Liver (tissue), 9 donors: ENCODE measurements around the gene TRMT13. TPM values are rescaled to one million over a fixed set of nuclear protein-coding genes. Genes with fewer than 3 reads are reported as not detected.
A peak's percentile ranks its signal among the peaks of the same experiment; 100 is the strongest.

Experiments
- DNase-seq: peaks from one replicate; pipeline ENCODE4 v3.0.0-alpha.2; 2017; ENCODE audit warnings: low spot score
- H3K27ac ChIP-seq, 2 donors: one replicate each; pipeline ENCODE4 v1.7.0; 2013; ENCODE audit warnings: inconsistent platforms in 2 of 2, low read length in 2 of 2, control low read depth in 1 of 2, low read depth in 1 of 2, mild to moderate bottlenecking in 1 of 2
- H3K27me3 ChIP-seq, 4 donors: one replicate each; pipeline versions ENCODE4 v1.6.1 to v1.7.0; 2013; ENCODE audit warnings: low read length in 3 of 4, inconsistent platforms in 1 of 4, mild to moderate bottlenecking in 1 of 4, moderate library complexity in 1 of 4; ENCODE audit not compliant: control insufficient read depth in 4 of 4, insufficient read depth in 4 of 4
- H3K36me3 ChIP-seq, 4 donors: one replicate each; pipeline versions ENCODE4 v1.6.1 to v1.7.0; 2013; ENCODE audit warnings: low read length in 3 of 4, mild to moderate bottlenecking in 3 of 4, low read depth in 1 of 4, moderate library complexity in 1 of 4; ENCODE audit not compliant: control insufficient read depth in 4 of 4, insufficient read depth in 3 of 4
- H3K4me1 ChIP-seq, 4 donors: one replicate each; pipeline versions ENCODE4 v1.6.1 to v1.7.0; 2013; ENCODE audit warnings: low read length in 3 of 4, mild to moderate bottlenecking in 3 of 4, moderate library complexity in 1 of 4; ENCODE audit not compliant: control insufficient read depth in 4 of 4, insufficient read depth in 4 of 4
- H3K4me3 ChIP-seq, 3 donors: one replicate each; pipeline versions ENCODE4 v1.6.1 to v1.7.0; 2013; ENCODE audit warnings: low read length in 3 of 3, control low read depth in 1 of 3, low read depth in 1 of 3, mild to moderate bottlenecking in 1 of 3
- H3K9ac ChIP-seq, 2 donors: one replicate each; pipeline ENCODE4 v1.7.0; 2013; ENCODE audit warnings: low read length in 2 of 2, mild to moderate bottlenecking in 2 of 2, moderate library complexity in 2 of 2, control low read depth in 1 of 2, low read depth in 1 of 2
- H3K9me3 ChIP-seq, 4 donors: one replicate each; pipeline versions ENCODE4 v1.6.1 to v1.7.0; 2013; ENCODE audit warnings: low read length in 3 of 4; ENCODE audit not compliant: control insufficient read depth in 4 of 4
- ATF3 ChIP-seq: IDR thresholded peaks from 2 replicates; pipeline ENCODE4 v1.6.1; 2016; ENCODE audit warnings: antibody characterized with exemption
- CTCF ChIP-seq: fragments of 150-350 bp; IDR thresholded peaks from 2 replicates; pipeline ENCODE4 v1.5.1; 2017; ENCODE audit warnings: improper control_type of control experiment, low read depth, low read length; ENCODE audit not compliant: missing input control
- EGR1 ChIP-seq, 2 donors: IDR thresholded peaks; 2 replicates each; pipeline ENCODE4 v1.6.1; 2016 to 2018; ENCODE audit warnings: antibody characterized with exemption in 2 of 2, low read depth in 2 of 2
- GABPA ChIP-seq, 2 donors: IDR thresholded peaks in 1 of 2; conservative IDR thresholded peaks in 1 of 2; 2 replicates each; pipeline ENCODE4 v1.6.1; 2016; ENCODE audit warnings: antibody characterized with exemption in 2 of 2, mild to moderate bottlenecking in 1 of 2, moderate library complexity in 1 of 2
- HNF4A ChIP-seq, 2 donors: conservative IDR thresholded peaks; 2 replicates each; pipeline ENCODE4 v1.6.1; 2016; ENCODE audit warnings: antibody characterized with exemption in 2 of 2, mild to moderate bottlenecking in 2 of 2
- HNF4G ChIP-seq: IDR thresholded peaks from 2 replicates; pipeline ENCODE4 v1.6.1; 2016; ENCODE audit warnings: antibody characterized with exemption
- RAD21 ChIP-seq, 2 donors: IDR thresholded peaks; 2 replicates each; pipeline ENCODE4 v1.6.1; 2016; ENCODE audit warnings: antibody characterized with exemption in 2 of 2, mild to moderate bottlenecking in 2 of 2
- REST ChIP-seq: IDR thresholded peaks from 2 replicates; pipeline ENCODE4 v1.6.1; 2016; ENCODE audit warnings: antibody characterized with exemption, mild to moderate bottlenecking
- RXRA ChIP-seq, 2 donors: IDR thresholded peaks; 2 replicates each; pipeline ENCODE4 v1.6.1; 2017 to 2018; ENCODE audit warnings: antibody characterized with exemption in 2 of 2, mild to moderate bottlenecking in 1 of 2
- SP1 ChIP-seq: IDR thresholded peaks from 2 replicates; pipeline ENCODE4 v1.6.1; 2018; ENCODE audit warnings: antibody characterized with exemption, mild to moderate bottlenecking
- TAF1 ChIP-seq: conservative IDR thresholded peaks from 2 replicates; pipeline ENCODE4 v1.6.1; 2016; ENCODE audit warnings: antibody characterized with exemption, mild to moderate bottlenecking
- WGBS: extraction: QIAGEN DNeasy Blood & Tissue Kit; methylation state at CpG from one replicate; pipeline ENCODE4 v1.1.7; 2013; 5-methylcytosine and 5-hydroxymethylcytosine counted together
- polyA plus RNA-seq, 2 donors: library from polyadenylated mRNA; stranded (reverse) in 1 of 2; unstranded in 1 of 2; fragments of 200-250 nt in 1 of 2; fragments of >200 nt in 1 of 2; fragmentation: Nextera tagmentation in 1 of 2; extraction: Ambion mirVana in 1 of 2; gene quantifications; one replicate each; pipeline versions ENCODE4 v1.2.1 to v1.2.3, GENCODE V29; 2013 to 2015
- total RNA-seq, 2 donors: library from RNA; depleted of rRNA; stranded (reverse); fragments of >200 nt; gene quantifications; one replicate each; pipeline ENCODE4 v1.2.3, GENCODE V29; 2014
- donor health status: healthy.
- donor health status: healthy.
- donor health status: healthy.
- donor health status: healthy.
- donor health status: healthy.

Gene TRMT13
- total and polyA plus RNA-seq, 4 donors, result 3.5 to 11.2 (median 9.3) TPM

GRCh38 chr1:100130552-100131077 is 2.3 kb upstream of the TRMT13 start (continued):
- peak in 1 of 2 donors; percentile 9 for TF ChIP-seq RAD21 (IDR thresholded peaks at IDR 0.05)

- no peak overlapping the region for H3K27ac ChIP-seq
- H3K36me3 ChIP-seq, result no peaks in the 10 kb centered on the region
- peaks cover 11 to 25% (median 21%) of the 10 kb centered on the region in 4 donors for H3K4me1 ChIP-seq
- H3K27me3 ChIP-seq, result no peaks in the 10 kb centered on the region
- no peak overlapping the region for H3K9ac ChIP-seq
- no peak for TF ChIP-seq REST
- TF ChIP-seq CTCF, result no peak
- TF ChIP-seq TAF1, result no peak
- TF ChIP-seq HNF4G, result no peak
- TF ChIP-seq ATF3, result no peak
- no peak for TF ChIP-seq RXRA (IDR thresholded peaks at IDR 0.05)
- TF ChIP-seq RAD21 (IDR thresholded peaks at IDR 0.05), result no peak
- no peak for TF ChIP-seq EGR1 (IDR thresholded peaks at IDR 0.05; ENCODE audit: low read depth in 2 of 2)
- TF ChIP-seq HNF4A (conservative IDR thresholded peaks at IDR 0.05), result no peak
- TF ChIP-seq SP1, result no peak
- no peak for TF ChIP-seq GABPA (IDR thresholded peaks at IDR 0.05 in 1 of 2, conservative IDR thresholded peaks at IDR 0.05 in 1 of 2)
- H3K4me3 ChIP-seq, result peak overlapping the region in 2 of 3 donors; percentile 71 to 81
- 81% methylated on average over 8 of the region's 8 CpGs for WGBS
- no peaks in the 10 kb centered on the region for H3K9me3 ChIP-seq
- DNase-seq, result no peak
Observed at GRCh38 chr1:100131623-100132022, 1.3 kb upstream of the TRMT13 start.

GRCh38 chr1:100134872-100135271 is 1.9 kb downstream of the TRMT13 start:
- whole genome bisulfite sequencing, result 77% methylated on average over 3 of the region's 3 CpGs
- H3K4me1 ChIP-seq, result peaks cover 11 to 24% (median 21%) of the 10 kb centered on the region in 4 donors

More at GRCh38 chr1:100134872-100135271, 1.9 kb downstream of the TRMT13 start:
- Histone ChIP-seq H3K9ac (no peak overlapping the region), H3K4me3 (no peak overlapping the region), H3K36me3 (peaks cover 4 to 23% (median 16%) of the 10 kb centered on the region in 4 donors), H3K27me3 (no peaks in the 10 kb centered on the region), H3K9me3 (no peaks in the 10 kb centered on the region), H3K27ac (no peak overlapping the region)
- no peak for DNase-seq
- TF ChIP-seq SP1 (no peak), REST (no peak)
